HS-5 (cell line): Measurements from ENCODE around the gene ACSS1.

Experiments used
- DNase-seq: peaks from one replicate; pipeline ENCODE4 v3.0.0-alpha.2; 2012; ENCODE audit warnings: low read depth

Gene ACSS1

DNA sequence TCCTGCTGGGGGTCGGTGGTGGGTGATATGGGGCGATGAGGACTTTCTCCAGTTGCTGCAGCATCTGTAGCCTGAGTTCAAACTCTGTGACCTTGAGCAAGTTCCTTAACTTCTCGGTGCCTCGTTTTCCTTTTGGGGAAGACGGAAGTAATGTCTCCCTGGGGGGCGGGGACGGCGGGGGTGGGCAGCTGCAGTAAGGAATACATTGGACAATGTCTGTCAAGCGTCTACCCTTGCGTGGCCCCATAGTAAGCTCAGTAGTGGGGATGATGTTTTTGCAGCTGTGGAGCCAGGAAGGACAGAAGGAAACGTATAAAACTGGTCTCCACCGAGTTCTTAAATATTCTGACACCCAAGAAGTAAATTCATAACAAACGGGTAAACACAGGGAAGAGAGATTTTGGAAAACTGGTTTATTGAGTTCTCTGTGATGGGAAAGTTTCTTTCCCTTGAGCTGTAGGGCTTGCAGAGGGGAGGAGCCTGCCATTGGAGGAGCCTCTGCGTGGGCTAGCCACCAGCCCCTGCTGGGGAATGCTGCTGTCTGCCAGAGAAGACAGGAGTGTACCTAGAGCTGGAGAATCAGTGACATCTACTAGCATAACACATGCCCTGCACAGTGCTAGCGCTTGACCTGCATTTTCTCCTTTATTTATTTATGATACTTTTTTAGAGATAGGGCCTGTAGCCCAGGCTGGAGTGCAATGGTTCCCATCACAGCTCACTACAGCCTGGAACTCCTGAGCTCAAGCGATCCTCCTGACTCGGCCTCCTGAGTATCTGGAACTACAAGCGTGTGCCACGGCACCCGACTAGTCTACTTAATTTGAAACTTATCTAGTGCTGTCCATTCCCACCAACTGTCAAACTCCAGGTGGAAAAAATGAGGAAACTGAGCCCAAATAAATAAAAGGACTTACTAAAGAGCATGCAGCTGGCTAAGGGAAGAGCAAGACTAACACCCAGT, 1.2 kb upstream of the ACSS1 start:
- DNase-seq: no peak

DNA sequence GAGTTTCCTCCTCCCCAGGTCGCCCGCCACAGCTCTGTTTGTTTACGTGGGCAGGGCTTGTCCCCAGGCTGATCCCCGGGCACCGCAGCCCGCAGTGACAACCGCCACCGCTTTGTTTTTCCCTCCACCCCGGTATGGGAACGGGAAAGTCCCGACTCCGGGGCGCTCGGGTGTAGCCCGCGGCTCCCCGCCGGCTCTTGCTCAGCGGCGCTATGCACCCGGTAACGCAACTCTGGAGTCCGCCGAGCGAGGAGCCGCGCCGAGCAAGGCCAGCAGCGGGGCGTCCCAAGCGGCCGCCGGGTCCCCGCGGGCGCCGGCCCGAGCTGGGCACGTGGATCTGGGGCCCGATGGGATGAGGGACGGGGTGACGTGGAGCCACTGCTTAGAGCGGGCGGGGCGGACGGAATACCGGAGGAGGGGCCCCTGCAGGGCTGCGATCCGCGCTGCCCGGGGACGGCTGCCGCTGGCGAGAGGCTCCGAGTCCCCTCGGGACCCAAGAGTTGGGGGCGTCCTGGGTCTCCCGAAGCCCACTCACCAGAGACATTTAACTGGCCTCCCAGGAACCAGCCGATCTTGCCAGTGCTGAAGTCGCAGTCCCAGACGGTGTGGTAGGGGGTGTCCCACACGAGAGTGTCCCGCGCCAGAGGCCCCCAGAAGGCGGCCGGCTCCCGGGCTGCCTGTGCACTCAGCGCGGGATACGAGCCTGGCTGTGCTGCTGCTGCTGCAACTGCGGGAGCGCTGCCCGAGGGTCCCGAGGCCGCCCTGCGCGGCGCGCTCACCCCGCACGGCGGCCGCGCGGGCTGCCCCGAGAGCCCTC, 497 bp downstream of the ACSS1 start:
- no peak for DNase-seq

DNA sequence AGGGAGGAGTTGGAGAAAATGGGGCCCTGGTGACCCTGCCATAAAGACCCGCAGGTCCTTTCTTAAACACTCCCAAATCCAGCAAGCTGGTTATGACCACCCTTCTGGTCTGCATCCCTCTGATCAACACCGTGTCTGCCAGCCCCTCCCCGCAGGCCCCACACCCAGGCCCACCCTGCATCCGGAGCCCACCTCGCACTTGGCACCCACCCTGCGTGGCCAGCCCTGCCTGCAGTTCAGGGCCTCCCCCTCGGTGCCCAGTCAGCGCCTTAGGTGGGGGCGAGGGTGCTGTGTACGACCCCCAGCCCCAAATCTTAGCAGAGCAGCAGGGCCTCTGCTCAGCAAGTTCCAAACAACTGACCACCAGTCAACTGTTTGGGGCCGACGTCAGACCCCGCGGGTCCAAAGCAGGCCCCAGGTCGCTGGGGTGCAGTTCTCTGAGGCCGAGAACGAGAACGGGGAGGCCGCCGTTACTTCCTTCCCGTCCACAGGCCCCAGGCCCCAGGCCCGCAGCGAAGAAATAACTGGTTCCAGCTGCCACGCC, 1.2 kb downstream of the ACSS1 start:
- no peak for DNase-seq

DNA sequence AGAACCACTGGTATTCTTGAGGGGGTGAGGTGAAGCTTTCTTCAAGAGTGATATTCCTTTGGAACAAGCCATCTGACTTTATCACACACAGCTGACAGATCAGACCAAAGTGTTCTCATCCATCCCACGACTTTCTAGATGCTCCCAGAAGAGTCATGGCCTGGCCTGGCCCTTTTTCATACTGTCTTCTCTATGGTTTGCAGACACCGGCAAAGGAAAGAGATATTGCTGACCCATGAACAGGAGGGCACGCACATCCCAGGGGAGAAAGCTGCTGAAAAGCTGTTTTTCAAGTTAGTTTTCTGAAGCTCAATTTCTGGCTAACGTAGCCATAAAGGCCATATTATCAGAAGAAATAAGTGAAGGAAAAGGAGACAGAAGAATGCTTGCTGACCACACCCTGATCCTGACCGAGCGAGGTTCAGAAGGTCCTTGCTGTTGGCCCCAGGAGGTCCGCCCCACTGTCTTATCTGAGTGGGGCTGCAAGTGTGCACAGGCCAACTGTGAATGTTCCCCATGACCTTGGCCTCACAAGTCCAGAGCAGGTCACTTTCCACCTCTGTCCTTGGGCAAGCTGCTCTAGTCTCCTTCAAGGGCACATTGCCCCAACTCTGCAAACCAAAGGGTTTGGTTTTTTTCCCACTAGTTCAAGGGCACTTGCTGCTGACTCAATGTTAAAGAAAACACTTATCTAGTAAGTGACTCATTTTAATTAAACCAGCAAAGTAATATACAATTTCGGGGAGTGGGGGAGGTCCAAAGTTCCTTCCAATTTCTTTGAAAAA, 2.0 kb downstream of the ACSS1 start:
- DNase-seq: no peak

DNA sequence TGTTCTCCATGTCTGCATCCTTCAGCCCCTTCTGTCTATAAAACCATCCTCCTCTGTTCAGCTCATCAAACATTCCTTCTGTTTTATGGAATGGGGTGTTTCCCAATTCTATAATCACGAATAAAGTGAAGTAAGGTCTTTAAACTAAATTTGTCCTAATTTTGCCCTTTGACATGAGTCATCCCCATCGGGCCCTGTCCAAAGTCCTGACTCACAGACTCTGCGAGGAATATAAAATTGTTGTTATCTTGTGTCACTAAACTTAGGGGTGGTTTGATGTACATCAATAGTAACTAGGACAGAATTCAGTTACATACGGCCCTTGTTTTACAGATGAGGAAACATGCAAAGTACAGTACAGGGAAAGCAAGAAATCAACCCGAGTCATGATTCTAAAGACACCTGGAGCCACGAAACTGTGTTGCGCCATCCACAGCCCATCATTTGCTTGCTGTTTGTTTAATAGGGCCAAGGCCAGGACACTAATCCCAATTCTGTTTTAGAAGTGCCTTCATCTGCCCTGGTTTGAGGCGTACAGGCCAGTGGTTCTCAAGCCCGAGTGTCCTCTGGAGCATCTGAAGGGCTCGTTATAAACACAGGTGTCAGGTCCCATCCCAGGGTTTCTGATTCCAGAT, 2.8 kb downstream of the ACSS1 start:
- DNase-seq: no peak

DNA sequence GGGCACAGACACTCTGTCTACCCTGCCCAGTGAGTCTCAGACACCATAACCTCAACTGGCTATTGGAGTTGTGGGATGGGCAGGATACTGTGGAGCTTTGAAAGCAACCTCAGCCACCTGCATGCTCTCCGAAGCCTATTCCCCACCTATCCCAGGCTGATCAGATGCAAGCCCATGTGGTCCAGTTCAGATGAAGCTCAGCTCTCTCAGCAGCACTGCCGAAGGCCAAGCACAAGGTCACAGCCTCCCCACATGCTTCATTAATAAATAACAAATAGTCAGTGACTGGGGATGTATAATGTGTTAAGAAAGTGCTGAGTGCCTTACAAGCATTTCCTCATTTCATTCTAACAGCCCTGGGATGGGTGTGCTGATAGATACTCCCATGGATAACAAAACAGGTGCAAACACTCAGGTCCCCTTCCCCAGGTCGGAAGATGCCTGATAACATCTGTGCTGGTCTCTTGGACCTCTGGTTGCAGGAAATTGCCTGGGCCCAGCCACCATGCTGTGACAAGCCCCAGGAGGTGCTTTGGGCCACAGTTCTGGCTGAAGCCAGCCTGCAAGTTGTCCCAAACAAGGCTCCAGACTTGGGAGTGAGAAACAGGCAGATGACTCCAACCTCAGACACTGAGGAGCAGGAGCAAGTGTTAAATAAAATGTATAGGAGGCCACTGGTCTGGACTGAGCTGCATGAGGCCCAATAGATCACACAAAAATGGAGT, 3.7 kb downstream of the ACSS1 start:
- DNase-seq: no peak

DNA sequence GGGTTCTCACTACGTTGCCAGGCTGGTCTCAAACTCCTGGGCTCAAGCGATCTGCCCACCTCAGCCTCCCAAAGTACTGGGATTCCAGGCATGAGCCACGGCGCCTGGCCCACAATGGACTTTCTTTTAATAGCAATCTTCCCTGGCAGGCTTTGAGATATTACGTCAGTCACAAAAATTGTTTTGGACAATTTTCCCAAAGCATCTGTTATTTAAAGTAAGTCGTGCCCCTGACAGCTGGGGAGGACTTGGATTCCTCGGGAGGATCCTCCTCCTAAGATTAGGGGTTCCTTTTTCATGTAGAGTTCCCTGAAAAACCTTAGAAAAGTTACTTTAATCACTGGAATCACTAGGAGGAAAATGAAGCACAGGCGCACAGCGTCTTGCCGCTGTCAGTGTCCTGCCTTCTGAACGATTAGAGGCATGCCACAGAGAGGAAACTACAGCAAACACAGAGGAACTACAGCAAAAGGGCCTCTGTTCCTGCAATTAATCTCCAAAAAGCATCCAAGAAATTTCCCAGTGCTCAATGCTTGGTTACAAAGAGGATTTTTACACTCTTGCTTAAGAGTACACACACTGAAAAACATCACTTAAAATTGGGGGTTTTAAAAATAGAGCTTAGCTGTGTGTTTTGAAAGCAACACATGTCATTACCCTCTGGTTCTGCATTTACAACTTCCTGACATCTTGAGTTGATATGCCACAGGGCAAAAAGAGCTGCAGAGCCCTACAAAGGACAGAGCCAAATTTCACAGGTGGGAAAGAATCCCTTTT, 4.5 kb downstream of the ACSS1 start:
- no peak for DNase-seq

DNA sequence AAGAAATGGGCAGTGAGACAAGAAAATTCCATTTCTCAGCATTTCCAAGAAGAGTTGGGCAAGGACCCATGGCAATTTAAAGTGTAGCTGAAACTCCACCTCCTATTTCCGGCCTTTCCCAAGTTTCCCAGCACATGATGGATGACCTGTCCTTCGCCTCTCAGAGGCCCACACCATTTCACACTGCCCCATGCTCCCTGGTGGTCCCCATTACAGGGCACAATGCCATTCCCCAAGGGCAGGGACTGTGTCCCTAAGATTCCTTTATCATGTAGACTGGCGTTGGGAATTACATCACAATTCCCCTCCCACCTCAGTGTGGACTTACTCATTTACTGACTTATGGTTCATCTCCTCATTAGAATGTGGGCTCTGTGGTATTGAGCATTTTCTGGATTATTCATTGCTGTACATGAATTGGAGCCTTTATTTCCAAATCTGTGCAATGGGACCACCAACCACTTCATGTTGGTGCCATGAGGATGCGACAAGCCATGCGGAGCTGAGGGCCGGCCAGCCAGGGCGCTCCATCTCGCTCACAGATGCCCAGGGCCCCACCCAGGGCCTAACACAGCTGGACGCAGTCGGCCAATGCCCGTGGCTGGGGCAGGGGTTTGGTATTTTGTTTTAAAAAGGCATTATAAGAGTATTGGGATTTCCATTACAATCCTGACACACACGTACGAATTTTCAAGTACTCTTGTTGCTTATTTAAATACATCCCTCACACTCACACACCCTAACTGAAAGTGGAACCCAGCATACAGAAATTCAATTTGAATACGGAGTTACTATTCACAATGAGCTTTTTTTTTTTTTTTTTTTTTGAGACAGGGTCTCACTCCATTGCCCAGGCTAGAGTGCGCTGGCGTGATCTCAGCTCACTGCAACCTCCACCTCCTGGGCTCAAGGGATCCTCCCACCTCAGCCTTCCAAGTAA, 5.4 kb downstream of the ACSS1 start:
- no peak for DNase-seq

DNA sequence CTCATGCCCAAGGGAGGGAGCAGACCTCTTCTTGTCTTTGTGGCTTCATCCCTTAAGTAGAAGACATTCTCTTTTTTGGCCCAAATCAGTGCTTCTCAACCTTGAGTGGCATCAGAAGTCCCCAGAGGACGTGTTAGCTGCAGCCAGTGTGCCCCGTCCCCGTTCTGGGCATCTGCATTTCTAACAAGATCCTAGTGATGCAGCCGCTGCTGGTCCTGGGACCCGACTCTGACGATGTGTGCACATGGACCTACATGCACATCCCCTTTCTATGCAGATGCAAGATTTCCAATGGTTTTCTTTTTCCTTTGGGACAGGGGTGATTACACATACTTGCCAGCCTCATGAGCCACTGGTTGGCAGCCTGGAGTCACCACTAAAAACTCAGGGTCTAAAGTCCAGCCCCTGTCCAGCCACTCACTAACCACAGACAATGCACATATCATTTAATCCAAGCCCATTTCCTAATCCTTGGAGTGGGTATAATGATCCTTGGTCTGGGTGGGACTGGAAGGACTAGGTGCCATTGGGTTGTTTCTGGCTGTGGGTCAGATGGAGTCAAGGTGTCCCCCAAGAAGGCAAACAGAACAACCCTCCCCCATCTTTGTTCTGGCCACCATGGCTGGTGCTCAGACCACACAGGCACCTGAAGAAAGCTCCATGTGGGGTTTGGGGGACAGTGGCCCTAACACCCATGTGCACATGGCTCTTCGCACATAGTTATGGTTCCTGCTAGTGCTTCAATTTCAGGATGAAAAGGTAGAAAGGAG, 6.4 kb downstream of the ACSS1 start:
- DNase-seq: no peak

DNA sequence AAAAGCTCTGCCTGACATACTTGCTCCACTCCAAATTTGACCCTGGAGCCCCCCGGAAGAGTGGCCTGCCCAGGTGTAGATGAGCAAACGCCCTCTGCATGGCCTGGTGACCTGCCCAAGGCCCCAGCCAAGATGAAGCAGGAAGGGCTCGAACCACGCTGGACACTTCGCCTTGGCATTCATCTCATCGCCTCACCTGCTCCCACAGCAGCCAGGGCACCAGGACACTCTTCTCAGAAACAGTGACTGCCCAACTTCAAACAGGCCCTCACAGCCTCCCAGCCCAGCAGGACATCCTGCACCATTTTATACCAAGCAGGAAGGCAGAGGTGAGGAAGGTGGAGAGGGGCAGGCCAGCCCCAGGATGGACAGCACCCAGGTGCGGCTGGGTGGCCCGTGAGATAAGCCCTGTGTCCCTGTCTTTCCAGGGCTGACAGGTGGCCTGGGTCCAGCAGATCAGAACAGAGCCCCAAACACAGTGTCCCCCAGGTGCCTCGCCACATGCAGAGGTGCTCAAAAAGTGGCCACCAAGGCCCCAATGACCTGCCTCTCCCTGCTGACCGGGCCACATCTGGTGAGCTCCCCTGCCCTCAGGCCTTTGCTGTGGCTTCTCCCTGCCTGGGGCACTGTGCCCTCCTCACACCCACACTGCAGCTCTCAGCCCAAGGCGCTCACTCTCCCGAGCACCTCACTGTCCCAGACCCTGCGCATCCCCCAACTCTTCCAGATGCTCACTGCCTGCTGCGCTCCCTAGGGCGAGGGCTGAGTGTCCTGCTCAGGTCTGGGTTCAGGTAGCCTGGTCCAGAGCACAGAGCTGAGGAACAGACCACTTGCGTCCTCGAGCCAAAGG, 7.2 kb downstream of the ACSS1 start:
- no peak for DNase-seq

DNA sequence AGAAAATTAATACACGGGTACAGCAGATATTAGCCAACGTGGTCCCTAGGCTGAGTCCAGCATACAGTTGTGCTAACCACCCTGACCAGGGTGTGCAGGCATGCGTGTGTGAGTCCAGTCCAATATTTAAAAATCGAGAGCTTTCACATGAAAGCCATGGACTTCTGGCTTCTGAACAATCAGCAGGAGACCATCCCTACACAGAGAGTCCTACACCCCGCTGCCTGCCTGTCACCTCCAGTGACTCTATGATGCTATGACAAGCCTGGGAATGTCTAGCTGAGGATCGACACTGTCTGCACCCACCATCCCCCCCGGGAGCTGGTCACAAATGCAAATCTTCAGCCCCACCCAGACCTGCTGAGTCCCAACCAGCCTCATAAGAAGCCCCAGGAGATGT, 7.9 kb downstream of the ACSS1 start:
- no peak for DNase-seq

DNA sequence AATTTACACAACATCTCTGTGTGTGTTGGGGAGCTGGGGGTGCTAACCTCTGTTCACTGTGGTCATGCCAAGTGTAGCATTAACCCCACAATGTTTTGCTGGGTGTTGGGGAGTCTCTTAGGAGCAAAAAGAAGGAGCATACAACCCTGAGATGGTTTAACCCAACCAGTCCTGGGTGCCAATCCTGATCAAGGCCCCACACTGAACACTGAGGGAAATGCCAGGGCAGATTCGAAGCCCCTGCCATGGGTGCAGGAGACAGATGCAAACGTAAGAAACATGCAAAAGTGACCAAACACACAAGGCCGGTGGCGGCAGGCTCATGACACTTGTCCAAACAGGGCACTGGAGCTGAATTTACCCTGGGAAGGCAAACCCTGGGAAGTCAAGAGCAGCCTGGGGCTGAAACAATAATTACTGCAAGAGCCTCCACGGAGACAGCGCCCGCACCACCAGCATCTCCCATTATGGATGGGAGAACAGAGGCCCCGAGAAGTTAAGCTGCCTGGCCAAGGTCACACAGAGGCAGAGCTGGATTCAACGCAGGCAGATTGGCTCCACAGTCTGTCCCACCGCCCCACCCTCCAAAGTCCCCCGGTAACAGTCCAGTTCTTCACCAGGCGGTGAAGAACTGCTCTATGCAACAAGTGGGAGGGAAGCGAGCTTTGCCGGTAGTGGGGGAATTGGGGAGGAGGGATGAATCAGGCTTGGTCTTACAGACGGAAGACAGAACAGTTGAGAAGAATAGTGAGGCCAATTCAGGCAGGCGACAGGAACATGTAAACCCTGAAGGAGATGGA, 8.5 kb downstream of the ACSS1 start:
- no peak for DNase-seq

DNA sequence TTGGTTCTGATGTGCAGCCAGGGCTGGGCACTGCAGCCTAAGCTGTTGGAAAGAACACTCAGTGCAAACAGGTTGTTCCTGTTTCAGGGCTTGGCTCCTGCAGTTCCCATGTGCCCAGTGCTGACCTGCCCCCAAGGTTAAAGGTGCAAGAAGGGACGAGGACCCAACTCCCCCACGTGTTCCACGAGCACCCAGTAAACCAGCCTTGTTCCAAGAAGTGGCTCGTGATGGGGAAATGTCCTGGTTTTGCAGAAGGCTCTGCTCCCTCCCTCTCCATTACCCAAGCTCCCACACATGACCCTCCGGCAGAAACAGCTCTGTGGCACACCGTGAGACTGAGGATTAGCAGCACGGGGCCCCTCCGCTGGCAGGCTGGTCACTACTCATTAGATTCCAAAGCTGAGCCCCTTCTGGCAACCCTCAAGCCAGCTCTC, 9.4 kb downstream of the ACSS1 start:
- no peak for DNase-seq

DNA sequence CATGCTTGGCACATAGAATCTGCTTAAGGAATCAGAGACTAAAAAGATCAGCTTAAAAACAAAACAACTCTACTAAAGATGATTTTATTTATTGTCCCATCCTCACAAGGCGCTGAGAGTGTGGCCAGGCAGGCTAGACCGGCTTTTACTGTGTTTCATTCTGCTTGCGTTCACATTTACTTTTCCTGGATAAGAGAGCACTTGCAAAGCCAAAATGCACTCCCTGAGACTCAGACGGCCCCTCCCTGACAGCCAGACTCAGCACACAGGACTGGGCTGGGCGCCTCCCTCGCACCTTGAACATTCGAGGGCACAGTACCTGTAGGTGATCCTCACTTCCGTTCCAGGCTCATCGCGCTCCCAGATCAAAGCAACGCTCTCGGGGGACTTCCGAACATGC, 10.2 kb downstream of the ACSS1 start:
- DNase-seq: no peak

DNA sequence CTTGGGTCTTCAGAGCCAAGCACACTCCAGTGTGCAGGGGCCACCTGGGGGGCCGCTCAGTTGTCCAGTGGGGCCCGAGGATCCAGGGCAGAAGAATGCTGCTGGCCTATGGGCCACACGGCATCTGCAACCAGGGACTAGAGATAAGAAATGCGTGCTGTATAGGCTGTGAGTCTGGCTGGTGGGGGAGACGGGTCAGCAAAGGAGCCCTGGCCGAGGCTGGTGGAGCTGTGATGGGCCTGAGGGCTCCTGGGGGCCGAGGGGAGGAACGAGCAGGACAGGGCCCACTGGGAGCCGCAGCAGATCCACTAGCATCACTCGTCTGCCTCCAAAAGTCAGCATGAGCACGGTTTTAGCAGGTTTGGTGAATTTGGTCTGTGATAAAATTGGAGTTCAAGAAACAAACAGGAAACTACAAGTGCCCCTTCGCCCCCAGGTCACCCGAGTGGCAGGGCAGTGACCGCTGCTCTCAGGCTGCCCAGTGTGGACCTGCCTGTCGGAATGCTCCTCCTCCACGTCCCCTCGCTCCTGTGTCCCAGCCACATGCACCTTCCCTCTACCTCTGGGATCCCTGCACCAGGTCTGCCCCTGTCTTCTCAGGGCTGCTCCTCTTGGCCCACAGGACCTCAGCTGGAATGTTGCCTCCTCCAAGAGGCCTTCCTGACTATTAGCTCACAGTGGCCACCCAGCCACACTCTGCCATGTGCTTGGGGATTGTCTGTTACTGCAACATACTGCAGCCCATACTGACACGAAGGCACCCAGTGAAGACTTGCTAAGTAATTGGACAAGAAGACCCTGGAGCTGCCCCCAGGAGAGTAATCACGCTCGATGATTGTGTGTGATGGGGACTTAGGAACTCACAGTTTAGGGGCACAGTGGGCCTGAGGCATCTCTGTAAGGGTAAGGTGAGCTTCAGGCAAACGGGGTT, 10.9 kb downstream of the ACSS1 start:
- DNase-seq: no peak
